Measurements from ENCODE around the gene COL17A1. TPM values are rescaled to one million over a fixed set of nuclear protein-coding genes. Genes with fewer than 3 reads are reported as not detected.

The COL17A1 gene
- total and polyA plus RNA-seq, 2 of the 13 experiments (the other 11 are each of a cell fraction or from before 2014, with no cell fraction given), result 0.03 TPM; not detected in 1

DNA sequence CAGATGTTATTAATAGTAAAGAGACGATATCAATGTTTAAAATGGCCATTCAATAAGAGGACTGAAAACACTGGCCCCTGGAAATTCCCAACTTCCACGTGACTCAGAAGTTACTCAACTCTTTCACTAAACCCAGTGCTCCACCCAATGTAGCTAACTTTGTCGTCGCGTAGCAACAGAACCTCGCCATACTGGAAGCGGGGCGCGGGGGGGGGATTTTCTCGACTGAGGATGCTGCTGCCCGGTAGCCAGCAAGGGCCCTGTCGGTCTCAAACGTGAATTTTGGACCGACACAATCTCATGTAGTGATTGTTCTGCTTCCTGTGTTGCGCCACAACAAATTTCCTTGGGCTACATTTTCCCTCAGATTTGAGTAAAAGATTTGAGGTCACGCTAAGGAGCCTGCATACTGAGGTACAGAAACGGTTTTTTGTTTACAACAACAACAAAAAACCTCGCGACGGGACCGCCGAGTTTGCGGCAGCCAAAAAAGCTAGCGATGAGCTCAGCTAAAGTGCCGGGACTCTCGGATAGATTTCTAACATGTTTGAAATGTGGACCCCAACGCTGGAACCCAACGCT, 35.3 kb upstream of the COL17A1 start (continued):
- TF ChIP-seq ZNF615 (CRISPR knock-in tag; IDR thresholded peaks at IDR 0.05; ENCODE audit: borderline replicate concordance) (no peak), ZNF138 (CRISPR knock-in tag; IDR thresholded peaks at IDR 0.05; ENCODE audit: low read depth) (no peak), TMF1 (CRISPR knock-in tag; IDR thresholded peaks at IDR 0.05; ENCODE audit: low read depth) (no peak), ZNF30 (CRISPR knock-in tag; IDR thresholded peaks at IDR 0.05) (no peak), RBM22 (optimal IDR thresholded peaks at IDR 0.05; ENCODE audit: low read length) (no peak), HIVEP1 (CRISPR knock-in tag; IDR thresholded peaks at IDR 0.05) (no peak), PHF21A (CRISPR knock-in tag; IDR thresholded peaks at IDR 0.05) (no peak), KAT8 (CRISPR knock-in tag; IDR thresholded peaks at IDR 0.05) (no peak), ZNF605 (CRISPR knock-in tag; IDR thresholded peaks at IDR 0.05) (no peak), HOXA7 (CRISPR knock-in tag; IDR thresholded peaks at IDR 0.05) (no peak), RARG (CRISPR knock-in tag; IDR thresholded peaks at IDR 0.05; ENCODE audit: low read depth) (no peak)
- TF ChIP-seq, protein P1, sequence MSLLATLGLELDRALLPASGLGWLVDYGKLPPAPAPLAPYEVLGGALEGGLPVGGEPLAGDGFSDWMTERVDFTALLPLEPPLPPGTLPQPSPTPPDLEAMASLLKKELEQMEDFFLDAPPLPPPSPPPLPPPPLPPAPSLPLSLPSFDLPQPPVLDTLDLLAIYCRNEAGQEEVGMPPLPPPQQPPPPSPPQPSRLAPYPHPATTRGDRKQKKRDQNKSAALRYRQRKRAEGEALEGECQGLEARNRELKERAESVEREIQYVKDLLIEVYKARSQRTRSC (CRISPR knock-in tag; IDR thresholded peaks at IDR 0.05; ENCODE audit: low read depth), result no peak
- TF ChIP-seq, protein P2, sequence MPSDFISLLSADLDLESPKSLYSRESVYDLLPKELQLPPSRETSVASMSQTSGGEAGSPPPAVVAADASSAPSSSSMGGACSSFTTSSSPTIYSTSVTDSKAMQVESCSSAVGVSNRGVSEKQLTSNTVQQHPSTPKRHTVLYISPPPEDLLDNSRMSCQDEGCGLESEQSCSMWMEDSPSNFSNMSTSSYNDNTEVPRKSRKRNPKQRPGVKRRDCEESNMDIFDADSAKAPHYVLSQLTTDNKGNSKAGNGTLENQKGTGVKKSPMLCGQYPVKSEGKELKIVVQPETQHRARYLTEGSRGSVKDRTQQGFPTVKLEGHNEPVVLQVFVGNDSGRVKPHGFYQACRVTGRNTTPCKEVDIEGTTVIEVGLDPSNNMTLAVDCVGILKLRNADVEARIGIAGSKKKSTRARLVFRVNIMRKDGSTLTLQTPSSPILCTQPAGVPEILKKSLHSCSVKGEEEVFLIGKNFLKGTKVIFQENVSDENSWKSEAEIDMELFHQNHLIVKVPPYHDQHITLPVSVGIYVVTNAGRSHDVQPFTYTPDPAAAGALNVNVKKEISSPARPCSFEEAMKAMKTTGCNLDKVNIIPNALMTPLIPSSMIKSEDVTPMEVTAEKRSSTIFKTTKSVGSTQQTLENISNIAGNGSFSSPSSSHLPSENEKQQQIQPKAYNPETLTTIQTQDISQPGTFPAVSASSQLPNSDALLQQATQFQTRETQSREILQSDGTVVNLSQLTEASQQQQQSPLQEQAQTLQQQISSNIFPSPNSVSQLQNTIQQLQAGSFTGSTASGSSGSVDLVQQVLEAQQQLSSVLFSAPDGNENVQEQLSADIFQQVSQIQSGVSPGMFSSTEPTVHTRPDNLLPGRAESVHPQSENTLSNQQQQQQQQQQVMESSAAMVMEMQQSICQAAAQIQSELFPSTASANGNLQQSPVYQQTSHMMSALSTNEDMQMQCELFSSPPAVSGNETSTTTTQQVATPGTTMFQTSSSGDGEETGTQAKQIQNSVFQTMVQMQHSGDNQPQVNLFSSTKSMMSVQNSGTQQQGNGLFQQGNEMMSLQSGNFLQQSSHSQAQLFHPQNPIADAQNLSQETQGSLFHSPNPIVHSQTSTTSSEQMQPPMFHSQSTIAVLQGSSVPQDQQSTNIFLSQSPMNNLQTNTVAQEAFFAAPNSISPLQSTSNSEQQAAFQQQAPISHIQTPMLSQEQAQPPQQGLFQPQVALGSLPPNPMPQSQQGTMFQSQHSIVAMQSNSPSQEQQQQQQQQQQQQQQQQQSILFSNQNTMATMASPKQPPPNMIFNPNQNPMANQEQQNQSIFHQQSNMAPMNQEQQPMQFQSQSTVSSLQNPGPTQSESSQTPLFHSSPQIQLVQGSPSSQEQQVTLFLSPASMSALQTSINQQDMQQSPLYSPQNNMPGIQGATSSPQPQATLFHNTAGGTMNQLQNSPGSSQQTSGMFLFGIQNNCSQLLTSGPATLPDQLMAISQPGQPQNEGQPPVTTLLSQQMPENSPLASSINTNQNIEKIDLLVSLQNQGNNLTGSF (CRISPR knock-in tag; IDR thresholded peaks at IDR 0.05), result no peak
- TF ChIP-seq, protein P3, sequence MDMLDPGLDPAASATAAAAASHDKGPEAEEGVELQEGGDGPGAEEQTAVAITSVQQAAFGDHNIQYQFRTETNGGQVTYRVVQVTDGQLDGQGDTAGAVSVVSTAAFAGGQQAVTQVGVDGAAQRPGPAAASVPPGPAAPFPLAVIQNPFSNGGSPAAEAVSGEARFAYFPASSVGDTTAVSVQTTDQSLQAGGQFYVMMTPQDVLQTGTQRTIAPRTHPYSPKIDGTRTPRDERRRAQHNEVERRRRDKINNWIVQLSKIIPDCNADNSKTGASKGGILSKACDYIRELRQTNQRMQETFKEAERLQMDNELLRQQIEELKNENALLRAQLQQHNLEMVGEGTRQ (IDR thresholded peaks at IDR 0.05; ENCODE audit: low read depth, low read length), result peak; percentile 50
- TF ChIP-seq, protein P3 (CRISPR knock-in tag; IDR thresholded peaks at IDR 0.05; ENCODE audit: borderline replicate concordance), result peak; percentile 74
- TF ChIP-seq, protein P4, sequence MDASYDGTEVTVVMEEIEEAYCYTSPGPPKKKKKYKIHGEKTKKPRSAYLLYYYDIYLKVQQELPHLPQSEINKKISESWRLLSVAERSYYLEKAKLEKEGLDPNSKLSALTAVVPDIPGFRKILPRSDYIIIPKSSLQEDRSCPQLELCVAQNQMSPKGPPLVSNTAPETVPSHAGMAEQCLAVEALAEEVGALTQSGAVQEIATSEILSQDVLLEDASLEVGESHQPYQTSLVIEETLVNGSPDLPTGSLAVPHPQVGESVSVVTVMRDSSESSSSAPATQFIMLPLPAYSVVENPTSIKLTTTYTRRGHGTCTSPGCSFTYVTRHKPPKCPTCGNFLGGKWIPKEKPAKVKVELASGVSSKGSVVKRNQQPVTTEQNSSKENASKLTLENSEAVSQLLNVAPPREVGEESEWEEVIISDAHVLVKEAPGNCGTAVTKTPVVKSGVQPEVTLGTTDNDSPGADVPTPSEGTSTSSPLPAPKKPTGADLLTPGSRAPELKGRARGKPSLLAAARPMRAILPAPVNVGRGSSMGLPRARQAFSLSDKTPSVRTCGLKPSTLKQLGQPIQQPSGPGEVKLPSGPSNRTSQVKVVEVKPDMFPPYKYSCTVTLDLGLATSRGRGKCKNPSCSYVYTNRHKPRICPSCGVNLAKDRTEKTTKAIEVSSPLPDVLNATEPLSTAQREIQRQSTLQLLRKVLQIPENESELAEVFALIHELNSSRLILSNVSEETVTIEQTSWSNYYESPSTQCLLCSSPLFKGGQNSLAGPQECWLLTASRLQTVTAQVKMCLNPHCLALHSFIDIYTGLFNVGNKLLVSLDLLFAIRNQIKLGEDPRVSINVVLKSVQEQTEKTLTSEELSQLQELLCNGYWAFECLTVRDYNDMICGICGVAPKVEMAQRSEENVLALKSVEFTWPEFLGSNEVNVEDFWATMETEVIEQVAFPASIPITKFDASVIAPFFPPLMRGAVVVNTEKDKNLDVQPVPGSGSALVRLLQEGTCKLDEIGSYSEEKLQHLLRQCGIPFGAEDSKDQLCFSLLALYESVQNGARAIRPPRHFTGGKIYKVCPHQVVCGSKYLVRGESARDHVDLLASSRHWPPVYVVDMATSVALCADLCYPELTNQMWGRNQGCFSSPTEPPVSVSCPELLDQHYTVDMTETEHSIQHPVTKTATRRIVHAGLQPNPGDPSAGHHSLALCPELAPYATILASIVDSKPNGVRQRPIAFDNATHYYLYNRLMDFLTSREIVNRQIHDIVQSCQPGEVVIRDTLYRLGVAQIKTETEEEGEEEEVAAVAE (CRISPR knock-in tag; IDR thresholded peaks at IDR 0.05; ENCODE audit: borderline replicate concordance), result 0 out of 2 replicates have a peak, but pooled peaks have one; percentile 12
